ENCODE results near the gene TENT4A.
"Not testable (repeated sequence)": the region's sequence is repeated elsewhere in the genome, so short reads cannot be mapped to it uniquely, and the experiment has no call there.

The TENT4A gene

GRCh38 chr5:6773342-6774035, 60.3 kb downstream of the TENT4A start:
- no peak for DNase-seq (ENCODE audit: low spot score)

GRCh38 chr5:6774207-6774606, 61.0 kb downstream of the TENT4A start:
- not testable (repeated sequence) for DNase-seq (ENCODE audit: low spot score)

GRCh38 chr5:6774721-6775204, 61.5 kb downstream of the TENT4A start:
- no peak for DNase-seq (ENCODE audit: low spot score)

GRCh38 chr5:6775571-6775970, 62.3 kb downstream of the TENT4A start:
- no peak for DNase-seq (ENCODE audit: low spot score)

- DNase-seq (ENCODE audit: low spot score), result no peak
These were observed 67.7 kb downstream of the TENT4A start for GRCh38 chr5:6780802-6781391.

GRCh38 chr5:6781716-6782115, 68.5 kb downstream of the TENT4A start:
- DNase-seq (ENCODE audit: low spot score), result peak; percentile 33

GRCh38 chr5:6783787-6784186, 70.6 kb downstream of the TENT4A start:
- no peak for DNase-seq (ENCODE audit: low spot score)

GRCh38 chr5:6784481-6784880, 71.2 kb downstream of the TENT4A start:
- no peak for DNase-seq (ENCODE audit: low spot score)

GRCh38 chr5:6785161-6785860, 72.1 kb downstream of the TENT4A start:
- DNase-seq (ENCODE audit: low spot score), result no peak

GRCh38 chr5:6785861-6786180, 72.6 kb downstream of the TENT4A start:
- DNase-seq (ENCODE audit: low spot score), result no peak

GRCh38 chr5:6786786-6787495, 73.7 kb downstream of the TENT4A start:
- DNase-seq (ENCODE audit: low spot score), result no peak

- no peak for DNase-seq (ENCODE audit: low spot score)
These were observed 74.7 kb downstream of the TENT4A start for GRCh38 chr5:6787941-6788340.

GRCh38 chr5:6788439-6788838, 75.2 kb downstream of the TENT4A start:
- DNase-seq (ENCODE audit: low spot score), result no peak

- no peak for DNase-seq (ENCODE audit: low spot score)
These were observed 75.9 kb downstream of the TENT4A start for GRCh38 chr5:6788956-6789649.

- DNase-seq (ENCODE audit: low spot score), result no peak
These were observed 77.2 kb downstream of the TENT4A start for GRCh38 chr5:6790346-6790865.

GRCh38 chr5:6791031-6791430, 77.8 kb downstream of the TENT4A start:
- no peak for DNase-seq (ENCODE audit: low spot score)

GRCh38 chr5:6792376-6792775, 79.1 kb downstream of the TENT4A start:
- DNase-seq (ENCODE audit: low spot score), result no peak

GRCh38 chr5:6792911-6793471, 79.8 kb downstream of the TENT4A start:
- no peak for DNase-seq (ENCODE audit: low spot score)

GRCh38 chr5:6801236-6801635, 88.0 kb downstream of the TENT4A start:
- no peak for DNase-seq (ENCODE audit: low spot score)

GRCh38 chr5:6803981-6804550, 90.8 kb downstream of the TENT4A start:
- DNase-seq (ENCODE audit: low spot score), result peak; percentile 15
